Measurements from ENCODE around the gene GNPTG.

The GNPTG gene

GRCh38 chr16:1375741-1376410 lies 24.1 kb downstream of the GNPTG start:
- DNase-seq, result no peak

GRCh38 chr16:1377406-1378010 lies 25.8 kb downstream of the GNPTG start:
- DNase-seq, result no peak

- DNase-seq, result no peak
Observed at GRCh38 chr16:1378087-1378803, 26.5 kb downstream of the GNPTG start.

GRCh38 chr16:1378804-1379303 lies 27.1 kb downstream of the GNPTG start:
- DNase-seq, result peak; percentile 81 to 84

GRCh38 chr16:1379304-1380076 lies 27.8 kb downstream of the GNPTG start:
- peak; percentile 84 to 86 for DNase-seq

- DNase-seq, result no peak
Observed at GRCh38 chr16:1380195-1380594, 28.5 kb downstream of the GNPTG start.

- DNase-seq, result no peak
Observed at GRCh38 chr16:1381612-1382406, 30.1 kb downstream of the GNPTG start.

- no peak for DNase-seq
Observed at GRCh38 chr16:1383556-1383955, 31.8 kb downstream of the GNPTG start.

- DNase-seq, result no peak
Observed at GRCh38 chr16:1385232-1385631, 33.5 kb downstream of the GNPTG start.

GRCh38 chr16:1387331-1387730 lies 35.6 kb downstream of the GNPTG start:
- no peak for DNase-seq

GRCh38 chr16:1389762-1390161 lies 38.0 kb downstream of the GNPTG start:
- DNase-seq, result no peak

- DNase-seq, result no peak
Observed at GRCh38 chr16:1390239-1390779, 38.6 kb downstream of the GNPTG start.

- DNase-seq, result no peak
Observed at GRCh38 chr16:1392826-1393225, 41.1 kb downstream of the GNPTG start.

- DNase-seq, result no peak
Observed at GRCh38 chr16:1393613-1394176, 42.0 kb downstream of the GNPTG start.

GRCh38 chr16:1394367-1394951 lies 42.7 kb downstream of the GNPTG start:
- DNase-seq, result no peak

- no peak for DNase-seq
Observed at GRCh38 chr16:1395444-1396031, 43.8 kb downstream of the GNPTG start.

GRCh38 chr16:1397779-1398178 lies 46.0 kb downstream of the GNPTG start:
- no peak for DNase-seq

GRCh38 chr16:1398351-1398750 lies 46.6 kb downstream of the GNPTG start:
- no peak for DNase-seq

- no peak for DNase-seq
Observed at GRCh38 chr16:1398826-1399581, 47.3 kb downstream of the GNPTG start.
